Measurements from ENCODE around the gene ACSL3.

GRCh38 chr2:222888716-222889115, 27.9 kb downstream of the ACSL3 start:
- TF ChIP-seq POLR2A (IDR thresholded peaks at IDR 0.05) = no peak
- TF ChIP-seq, protein P1, sequence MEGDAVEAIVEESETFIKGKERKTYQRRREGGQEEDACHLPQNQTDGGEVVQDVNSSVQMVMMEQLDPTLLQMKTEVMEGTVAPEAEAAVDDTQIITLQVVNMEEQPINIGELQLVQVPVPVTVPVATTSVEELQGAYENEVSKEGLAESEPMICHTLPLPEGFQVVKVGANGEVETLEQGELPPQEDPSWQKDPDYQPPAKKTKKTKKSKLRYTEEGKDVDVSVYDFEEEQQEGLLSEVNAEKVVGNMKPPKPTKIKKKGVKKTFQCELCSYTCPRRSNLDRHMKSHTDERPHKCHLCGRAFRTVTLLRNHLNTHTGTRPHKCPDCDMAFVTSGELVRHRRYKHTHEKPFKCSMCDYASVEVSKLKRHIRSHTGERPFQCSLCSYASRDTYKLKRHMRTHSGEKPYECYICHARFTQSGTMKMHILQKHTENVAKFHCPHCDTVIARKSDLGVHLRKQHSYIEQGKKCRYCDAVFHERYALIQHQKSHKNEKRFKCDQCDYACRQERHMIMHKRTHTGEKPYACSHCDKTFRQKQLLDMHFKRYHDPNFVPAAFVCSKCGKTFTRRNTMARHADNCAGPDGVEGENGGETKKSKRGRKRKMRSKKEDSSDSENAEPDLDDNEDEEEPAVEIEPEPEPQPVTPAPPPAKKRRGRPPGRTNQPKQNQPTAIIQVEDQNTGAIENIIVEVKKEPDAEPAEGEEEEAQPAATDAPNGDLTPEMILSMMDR (IDR thresholded peaks at IDR 0.05) = no peak

Data from testis (tissue), 2 donors.